ENCODE data around the gene UCMA.

UCMA gene

DNA sequence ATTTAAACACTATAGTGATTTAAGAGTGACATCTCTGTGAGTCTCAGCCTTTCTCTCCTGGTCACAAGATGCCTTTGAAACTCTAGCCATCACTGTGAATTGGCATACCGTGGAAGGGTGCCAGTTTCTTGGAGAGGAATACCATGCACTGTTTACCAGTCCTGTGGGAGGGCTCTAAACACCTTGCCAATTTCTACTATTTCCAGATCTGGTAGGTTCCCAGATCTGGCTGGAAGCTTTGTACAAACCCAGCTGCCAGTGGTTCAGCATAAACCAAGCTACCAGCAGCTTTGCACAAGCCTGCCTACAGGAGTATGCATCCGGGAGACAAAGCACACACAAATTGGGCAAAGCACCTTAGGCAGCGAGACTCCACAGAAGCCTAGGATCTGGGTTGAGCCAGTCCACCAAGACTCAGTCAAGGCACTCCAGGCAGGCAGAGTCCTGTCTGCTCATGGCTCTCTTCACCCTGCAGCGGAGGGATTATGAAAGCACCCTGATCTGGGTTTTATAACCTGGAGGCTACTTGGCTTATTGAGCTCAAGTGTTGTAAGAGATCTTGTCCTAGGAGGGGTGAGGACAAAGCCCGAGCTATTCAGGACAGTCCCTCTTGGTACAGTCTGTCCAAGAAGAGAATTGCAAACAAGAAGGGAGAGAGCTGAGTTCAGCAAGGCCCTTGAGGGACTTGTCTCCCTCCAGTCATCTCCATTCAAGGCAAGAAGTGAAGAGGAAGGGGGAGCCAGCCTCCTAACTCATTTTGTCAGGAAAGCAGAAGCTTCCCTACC lies 49.3 kb downstream of the UCMA start:
- DNase-seq = no peak

DNA sequence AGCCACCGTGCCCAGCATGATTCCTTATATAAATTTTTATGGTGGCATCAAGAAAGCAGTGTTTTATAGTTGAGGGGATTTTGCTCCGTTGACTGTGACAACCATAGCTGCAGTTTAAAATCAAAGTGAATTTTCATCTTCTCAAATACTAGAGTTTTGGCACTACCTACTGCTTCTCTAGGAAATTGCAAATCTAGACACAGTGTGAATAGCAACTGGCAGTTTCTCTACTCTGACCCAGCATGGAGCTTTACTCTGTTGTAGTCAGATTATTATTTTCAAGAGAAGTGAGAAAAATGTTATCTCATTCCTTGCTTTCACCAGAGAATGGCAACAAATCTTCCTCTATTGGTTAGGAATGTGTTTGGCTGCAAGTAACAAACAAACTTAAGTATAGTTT lies 49.9 kb downstream of the UCMA start:
- DNase-seq = no peak

DNA sequence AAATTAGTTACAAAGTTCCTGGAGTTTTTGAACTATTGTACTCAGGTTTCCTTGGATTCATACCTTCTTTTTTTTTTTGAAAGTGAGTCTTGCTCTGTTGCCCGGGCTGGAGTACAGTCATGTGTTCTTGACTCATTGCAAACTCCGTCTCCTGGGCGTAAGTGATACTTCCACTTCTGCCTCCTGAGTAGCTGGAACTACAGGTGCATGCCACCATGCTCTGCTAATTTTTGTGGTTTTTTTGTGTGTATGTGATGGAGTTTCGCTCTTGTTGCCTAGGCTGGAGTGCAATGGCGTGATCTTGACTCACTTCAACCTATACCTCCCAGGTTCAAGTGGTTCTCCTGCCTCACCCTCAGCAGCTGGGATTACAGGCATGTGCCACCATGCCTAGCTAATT lies 50.5 kb downstream of the UCMA start:
- DNase-seq = no peak

DNA sequence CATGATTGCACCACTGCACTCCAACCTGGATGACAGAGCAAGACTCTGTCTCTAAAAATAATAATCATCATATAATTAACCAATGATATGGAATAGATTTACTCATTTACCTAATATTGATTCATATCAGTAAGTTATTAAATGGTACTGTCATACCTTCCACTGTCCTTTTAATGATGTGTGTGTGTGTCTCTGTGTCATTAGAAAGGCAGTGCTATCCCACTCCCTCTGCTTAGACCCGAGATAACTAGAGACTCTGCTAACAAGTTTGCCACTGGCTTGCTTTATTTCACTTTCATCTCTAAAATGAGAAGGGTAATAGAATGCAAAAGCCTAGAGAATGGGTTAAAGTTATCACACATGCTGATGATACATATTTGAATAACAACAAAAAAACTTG lies 51.8 kb downstream of the UCMA start:
- no peak for DNase-seq

DNA sequence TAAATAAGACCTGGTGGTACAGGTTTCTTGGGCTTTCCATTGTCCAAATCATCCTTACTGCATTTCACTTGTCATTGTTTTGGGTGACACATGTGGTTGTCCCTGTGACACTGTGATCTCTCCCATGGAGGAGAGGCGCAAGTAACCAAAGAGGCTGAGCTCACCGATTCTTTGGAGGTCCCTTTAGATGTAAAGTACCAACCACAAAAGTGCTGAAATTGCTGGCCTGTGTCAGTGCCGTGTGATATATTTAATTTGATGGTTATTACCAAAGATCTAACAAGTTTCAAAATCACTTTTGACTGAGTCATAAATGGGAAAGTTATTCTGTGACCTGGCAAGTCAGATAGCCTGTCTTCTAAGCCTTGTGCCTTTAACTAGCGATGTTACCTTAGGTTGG lies 53.4 kb downstream of the UCMA start:
- no peak for DNase-seq

DNA sequence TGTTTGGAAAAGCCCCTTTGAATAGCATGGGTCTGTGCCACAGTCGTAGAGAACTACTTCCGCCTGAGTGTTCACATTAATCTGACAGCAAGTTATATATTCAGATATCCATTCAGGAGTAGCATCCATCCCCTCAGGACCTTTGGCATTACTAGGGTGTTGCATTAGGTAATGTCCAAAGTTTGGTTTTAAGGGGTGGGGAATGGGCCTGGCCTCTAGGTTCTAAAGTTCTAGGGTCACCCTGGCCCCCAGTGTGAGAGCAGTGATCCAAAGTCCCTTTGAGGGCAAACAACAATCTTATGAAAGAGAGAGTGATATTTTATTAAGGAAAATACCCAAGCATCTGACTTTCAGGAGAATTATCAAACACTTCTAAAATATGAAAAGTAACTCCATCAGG lies 60.6 kb downstream of the UCMA start:
- no peak for DNase-seq
